ELF-1 (cell line): ENCODE results near the gene DOK5.

Experiments
- DNase-seq: peaks from one replicate; pipeline ENCODE4 v3.0.0-alpha.2; 2016; ENCODE audit warnings: low read depth, low spot score

Gene DOK5

DNA sequence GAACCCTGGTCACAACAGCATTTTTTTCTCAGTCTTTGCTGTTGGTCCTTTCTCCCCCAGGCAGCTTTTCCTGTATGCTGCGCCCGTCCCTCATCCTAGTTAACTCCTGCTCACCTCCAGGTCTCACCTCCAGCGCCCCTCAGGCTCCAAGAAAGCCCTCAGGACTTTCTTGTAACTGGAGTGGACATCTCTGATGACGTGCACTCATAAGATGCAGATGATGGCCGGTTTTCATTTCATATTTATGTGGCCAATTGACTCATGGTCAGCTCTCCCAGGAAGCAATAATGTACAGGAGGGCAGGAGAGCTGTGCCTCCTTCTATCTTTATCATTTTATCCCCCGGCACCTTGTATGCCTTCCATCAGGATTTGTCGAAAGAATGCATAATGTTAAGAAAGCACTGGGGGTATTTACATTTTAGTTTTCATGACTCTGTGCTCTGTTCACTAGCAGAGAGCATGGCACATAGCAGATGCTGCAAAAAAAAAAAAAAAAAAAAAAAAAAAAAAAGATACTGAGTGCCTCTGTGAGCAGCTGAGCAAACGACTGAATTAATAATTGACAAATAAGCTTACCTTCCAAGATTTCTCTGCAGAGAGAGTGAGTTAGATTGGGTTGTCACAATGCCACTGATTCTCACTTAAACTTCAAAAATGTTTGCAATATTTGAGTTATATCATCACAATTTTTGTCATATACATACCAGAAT is 170.2 kb downstream of the DOK5 start:
- DNase-seq: no peak

DNA sequence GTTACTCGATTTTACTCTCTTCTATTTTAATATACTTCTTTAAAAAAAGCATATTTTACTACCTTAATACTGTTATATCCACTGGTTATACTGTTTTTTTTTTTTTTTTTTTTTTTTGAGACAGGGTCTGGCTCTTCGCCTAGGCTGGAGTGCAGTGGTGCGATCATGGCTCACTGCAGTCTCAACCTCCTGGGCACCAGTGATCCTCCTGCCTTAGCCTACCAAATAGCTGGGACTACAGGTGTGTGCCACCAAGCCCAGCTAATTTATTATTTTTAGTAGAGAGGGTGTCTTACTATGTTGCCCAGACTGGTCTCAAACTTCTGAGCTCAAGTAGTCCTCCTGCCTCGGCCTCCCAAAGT is 170.7 kb downstream of the DOK5 start:
- DNase-seq: no peak

- DNase-seq: peak; percentile 44
Measured at GRCh38 chr20:54648421-54649142, 173.2 kb downstream of the DOK5 start.

DNA sequence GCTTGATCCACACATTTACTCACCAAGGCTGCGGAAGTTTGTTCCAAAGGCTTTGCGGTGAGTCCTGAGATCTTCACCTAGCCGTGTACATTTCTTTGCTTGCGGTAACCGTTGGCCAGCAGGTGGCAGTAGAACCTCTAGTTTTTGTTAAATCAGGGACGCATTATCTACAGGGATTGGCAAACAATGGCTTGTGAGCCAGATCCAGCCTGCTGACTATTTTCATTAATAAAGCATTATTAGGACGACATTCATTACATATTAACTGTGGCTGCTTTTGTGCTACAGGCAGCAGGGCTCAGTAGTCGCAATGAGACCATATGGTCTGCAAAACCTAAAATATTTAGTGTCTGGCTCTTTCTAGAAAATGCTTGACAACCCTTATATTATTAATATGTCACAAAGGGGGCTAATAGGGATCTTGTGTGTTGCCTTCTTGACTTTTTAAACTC is 174.1 kb downstream of the DOK5 start:
- DNase-seq: peak; percentile 88

DNA sequence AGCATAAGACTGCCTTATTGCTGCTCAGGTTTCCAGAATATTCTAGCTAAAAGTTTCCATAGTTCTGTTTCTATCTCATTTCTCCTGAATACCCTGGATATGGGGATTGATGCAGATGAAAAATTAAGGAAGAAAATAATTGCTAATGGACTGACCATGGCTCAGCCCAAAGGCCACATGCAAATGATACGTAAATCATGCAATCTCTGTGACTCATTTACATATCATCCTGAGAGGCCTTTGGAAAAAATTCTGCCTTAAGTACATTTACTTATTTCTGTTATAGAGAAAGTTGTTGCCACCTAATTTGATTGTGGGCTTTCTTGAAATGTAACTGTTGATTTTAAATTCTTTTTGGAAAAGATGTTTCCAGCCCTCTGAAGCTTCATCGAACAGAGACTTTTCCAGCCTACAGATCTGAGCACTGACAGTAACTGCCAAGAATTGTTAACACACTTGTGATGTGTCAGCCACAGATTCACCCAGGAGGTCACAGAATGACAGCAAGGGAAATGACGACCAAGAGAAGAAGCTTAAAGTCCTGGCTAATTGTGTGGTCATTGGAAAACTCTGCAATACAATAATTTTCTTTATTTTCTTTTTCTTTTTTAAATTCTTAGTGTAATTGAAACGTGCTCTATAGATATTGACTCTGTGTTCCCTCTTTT is 174.8 kb downstream of the DOK5 start:
- DNase-seq: no peak

- DNase-seq: no peak
Measured at GRCh38 chr20:54651252-54651651, 175.9 kb downstream of the DOK5 start.

DNA sequence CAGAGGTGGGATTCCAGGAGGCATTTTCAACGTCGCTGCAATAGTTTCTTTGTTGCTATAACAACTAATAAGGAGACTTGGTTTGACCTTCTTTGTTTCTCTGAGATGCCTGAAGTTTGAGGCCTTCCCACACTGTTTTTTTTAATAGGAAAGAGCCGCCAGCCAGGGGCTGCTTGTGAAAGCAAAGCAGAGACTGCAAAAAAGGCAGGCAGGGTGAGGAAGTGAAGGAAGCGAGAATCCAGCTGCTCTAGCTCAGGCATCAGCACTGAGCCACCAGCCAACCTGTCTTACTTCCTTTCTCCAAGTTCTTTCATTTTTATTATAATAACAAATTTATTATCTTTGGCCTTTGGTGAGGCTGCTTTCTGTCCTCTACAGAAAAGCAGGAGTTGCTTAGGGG is 179.1 kb downstream of the DOK5 start:
- DNase-seq: no peak

DNA sequence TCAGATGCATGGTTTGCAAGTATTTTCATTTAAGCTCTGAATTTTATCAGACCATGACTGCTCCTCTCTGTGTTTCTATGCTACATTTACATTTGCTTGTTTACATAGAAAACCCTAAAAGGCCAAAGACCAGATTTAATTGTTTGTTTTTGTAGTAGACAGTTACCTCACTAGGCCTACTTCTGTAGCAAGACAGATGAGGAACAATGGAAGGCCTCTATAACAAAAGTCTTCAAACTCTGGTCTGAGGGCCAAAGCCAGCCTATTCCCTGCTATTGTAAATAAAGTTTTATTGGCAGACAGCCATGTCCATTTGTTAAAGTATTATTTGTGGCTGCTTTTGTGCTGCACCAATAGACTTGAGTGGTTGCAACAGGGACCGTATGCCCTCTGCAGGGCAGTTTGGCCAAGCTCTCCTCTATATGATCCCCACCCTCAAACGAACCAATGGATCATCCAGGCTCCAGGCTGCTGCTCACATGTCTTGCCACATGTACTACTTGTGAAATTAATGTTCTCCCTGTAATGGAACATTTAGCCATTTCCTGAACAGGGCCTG is 182.0 kb downstream of the DOK5 start:
- DNase-seq: no peak

DNA sequence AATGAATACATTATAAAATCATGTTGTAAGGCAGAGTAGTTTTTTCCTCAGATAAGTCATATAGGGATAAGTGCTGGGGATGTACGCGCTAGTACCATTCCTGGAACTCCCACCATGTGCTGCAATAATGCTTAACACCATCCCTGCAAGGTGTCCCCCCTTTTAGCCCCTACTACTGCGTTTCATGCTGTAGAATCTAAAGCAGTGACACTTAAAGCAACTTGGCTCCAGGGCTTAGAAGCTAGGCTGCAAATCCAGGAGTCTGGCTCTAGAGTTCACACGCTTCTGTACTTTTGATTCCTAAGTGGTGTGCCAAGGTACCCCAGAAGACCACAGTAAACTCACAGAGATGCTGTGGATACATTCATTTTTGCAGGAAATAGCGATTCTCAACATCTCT is 183.1 kb downstream of the DOK5 start:
- no peak for DNase-seq

DNA sequence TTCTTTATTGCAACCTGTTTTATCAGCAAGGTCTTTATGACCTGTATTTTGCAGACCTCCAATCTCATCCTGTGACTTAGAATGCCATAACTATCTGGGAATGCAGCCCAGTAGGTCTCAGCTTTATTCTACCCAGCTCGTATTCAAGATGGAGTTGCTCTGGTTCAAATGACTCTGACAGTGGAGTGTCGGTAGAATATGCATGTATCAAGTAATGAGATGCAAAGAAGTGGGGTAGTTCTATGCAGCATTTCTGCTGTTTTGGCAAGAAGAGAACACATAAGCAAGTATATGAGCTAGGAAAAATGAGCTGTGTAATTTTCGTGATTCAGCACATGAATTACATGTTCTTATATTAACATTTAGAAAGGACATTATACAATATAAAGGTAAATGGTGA is 185.9 kb downstream of the DOK5 start:
- no peak for DNase-seq

DNA sequence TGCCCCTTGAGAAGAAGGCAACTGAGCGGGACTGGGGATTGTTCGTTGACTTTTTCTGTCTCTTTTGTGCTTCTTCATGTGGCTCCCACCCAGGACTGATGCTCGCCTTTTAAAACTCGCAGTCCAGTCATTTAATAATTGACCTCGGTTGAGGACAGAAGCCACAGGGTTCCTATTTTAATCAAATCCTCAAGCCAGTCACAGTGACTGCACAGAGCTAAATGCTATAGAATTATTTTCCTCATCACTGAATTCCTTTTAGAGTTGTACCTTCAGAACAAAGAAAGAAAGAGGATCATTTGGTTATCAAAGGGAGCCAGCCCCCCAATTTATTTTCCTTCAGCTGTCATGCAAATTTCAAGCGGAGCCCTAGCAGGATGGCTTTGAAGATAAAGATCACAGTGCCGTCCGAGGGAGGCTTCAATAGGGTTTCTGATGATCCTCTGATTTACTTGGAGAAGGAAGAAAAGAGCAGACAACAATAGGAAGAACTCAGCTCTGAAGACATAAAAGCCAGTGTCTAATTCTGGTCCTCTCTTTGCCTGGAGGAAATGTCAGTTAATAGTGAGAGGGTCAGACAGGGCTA is 186.6 kb downstream of the DOK5 start:
- DNase-seq: peak; percentile 80

DNA sequence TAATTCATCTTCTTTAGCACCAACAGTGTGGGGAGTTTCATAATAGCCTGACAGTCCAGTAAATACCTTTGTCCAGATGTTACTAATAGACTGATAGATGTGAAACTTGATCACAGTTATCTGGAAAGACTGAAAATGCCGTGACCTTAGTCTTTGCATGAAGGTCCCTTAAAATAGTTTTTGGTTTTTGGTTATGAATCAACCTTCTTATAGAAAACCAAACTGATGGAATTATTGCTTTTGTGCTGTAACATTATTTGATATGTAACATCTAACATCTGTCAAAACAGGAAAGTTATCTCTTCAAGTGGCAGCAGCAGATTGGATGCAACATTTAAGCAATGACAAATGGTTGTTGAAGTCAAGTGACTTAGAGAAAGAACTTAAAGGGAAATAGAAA is 190.4 kb downstream of the DOK5 start:
- DNase-seq: no peak

DNA sequence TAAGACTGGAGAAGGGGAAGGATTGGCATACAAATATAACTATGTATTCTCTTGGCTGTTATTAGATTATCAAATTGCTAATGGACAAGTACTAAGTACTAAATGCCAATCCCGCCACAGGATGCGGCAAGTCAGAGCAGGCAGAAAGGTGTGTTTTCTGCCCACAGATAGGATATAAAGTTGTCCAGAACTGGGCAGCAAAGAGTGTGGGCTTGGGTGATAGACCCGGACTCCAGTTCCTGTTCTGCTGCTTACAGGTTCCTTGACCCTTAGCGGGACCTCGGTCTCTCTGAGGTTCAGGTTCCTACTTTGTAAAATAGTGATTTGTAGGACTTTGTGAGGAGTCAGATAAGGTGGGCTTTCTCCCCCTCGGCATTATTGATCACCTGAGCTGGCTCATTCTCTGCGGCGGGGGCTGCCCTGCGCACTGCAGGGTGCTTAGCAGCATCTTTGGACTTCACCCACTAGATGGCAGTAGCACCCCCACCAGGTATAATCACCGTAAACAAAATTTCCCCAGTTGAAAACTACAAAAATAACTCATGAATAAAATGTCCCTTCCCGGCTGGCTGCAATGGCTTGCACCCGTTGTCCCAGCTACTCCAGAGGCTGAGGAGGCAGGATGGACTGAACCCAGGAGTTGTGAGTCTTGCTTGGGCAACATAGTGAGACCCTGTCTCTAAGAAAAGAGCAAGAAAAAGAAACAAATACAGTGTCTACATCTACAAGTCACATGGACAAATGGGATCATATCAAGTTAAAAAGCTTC is 193.1 kb downstream of the DOK5 start:
- DNase-seq: peak; percentile 55

GRCh38 chr20:54669040-54669363 is 193.6 kb downstream of the DOK5 start:
- DNase-seq: no peak

- DNase-seq: no peak
Measured at GRCh38 chr20:54678253-54678652, 202.9 kb downstream of the DOK5 start.

- DNase-seq: no peak
Measured at GRCh38 chr20:54680439-54680838, 205.0 kb downstream of the DOK5 start.

DNA sequence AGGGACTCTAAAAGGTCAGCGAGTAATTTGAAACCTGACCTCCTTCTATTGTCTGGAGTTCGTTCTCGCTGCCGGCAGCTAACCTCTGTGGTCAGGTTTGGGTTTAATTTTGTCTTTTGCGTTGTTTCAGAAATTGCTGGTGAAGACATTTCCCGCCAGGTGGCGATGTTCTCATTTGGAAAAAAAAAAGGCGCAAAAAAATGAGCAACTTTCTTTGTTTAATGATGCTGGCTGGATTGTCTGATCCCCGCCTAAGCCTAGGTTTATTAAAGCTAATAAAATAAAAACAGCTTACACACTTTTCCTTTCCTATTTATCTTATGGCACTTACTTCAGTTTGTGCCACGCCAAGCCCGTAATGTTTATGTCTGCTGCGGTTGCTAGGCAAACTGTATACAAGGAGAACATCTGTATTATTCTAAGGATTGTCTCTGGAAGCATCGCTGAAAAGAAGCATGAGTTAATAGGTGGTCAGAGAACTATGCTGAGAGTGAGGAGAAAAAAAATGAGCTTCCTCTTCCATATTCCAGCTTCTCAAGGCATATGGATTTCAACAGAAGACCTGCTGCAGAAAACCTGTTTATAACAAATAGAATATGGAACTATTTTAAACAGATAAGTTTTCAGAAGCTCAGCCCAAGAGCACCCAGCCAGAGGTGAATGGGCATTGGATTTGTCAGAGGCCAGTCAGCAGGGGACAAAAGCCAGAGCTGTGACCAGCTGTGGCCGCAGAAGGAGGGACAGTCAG is 205.7 kb downstream of the DOK5 start:
- peak; percentile 86 for DNase-seq

DNA sequence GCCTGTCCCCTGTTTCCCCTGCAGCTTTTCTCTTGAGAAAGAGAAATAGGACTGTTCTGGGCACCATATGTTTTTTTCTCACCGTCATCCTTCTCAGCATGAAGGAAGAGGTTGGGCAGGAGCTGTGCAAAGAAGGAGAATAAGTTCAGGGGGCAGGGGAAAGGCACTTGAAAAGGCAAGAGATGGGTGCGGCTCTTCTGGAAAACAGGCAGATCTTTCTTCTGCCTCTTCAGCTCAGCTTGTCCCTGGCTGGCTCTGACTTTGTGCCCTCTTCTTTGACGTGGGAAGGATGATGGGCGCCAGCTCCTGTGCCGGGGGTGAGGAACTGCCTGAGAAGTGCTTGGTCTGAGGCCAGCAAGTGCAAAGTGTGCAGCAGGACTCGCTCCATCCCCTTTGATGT is 206.5 kb downstream of the DOK5 start:
- peak; percentile 4 for DNase-seq

- no peak for DNase-seq
Measured at GRCh38 chr20:54688476-54688875, 213.1 kb downstream of the DOK5 start.

GRCh38 chr20:54690323-54690722 is 214.9 kb downstream of the DOK5 start:
- no peak for DNase-seq

GRCh38 chr20:54691327-54691726 is 215.9 kb downstream of the DOK5 start:
- DNase-seq: no peak
